Adipocyte (in vitro differentiated cells): ENCODE data around the gene MYO15B.
"Not testable (repeated sequence)": the region's sequence is repeated elsewhere in the genome, so short reads cannot be mapped to it uniquely, and the experiment has no call there.

Experiments
- DNase-seq: peaks from one replicate; pipeline ENCODE4 v3.0.0-alpha.2; 2015; ENCODE audit warnings: low read depth
- H3K27me3 ChIP-seq: replicated peaks from 2 replicates; pipeline ENCODE4 v1.7.0; 2013; ENCODE audit warnings: mild to moderate bottlenecking, low read length, moderate library complexity; ENCODE audit not compliant: control insufficient read depth, insufficient read depth
- H3K36me3 ChIP-seq: 2 replicates; pipeline ENCODE4 v1.7.0; 2013; ENCODE audit warnings: low read length, mild to moderate bottlenecking, moderate library complexity; ENCODE audit not compliant: control insufficient read depth, insufficient read depth, severe bottlenecking
- H3K4me1 ChIP-seq: 2 replicates; pipeline ENCODE4 v1.7.0; 2013; ENCODE audit warnings: mild to moderate bottlenecking, low read length, moderate library complexity; ENCODE audit not compliant: control insufficient read depth, insufficient read depth
- H3K4me3 ChIP-seq: 2 replicates; pipeline ENCODE4 v1.7.0; 2013; ENCODE audit warnings: mild to moderate bottlenecking, low read length, moderate library complexity
- H3K9ac ChIP-seq: 2 replicates; pipeline ENCODE4 v1.7.0; 2013; ENCODE audit warnings: mild to moderate bottlenecking, low read length, moderate library complexity
- H3K9me3 ChIP-seq: 2 replicates; pipeline ENCODE4 v1.7.0; 2013; ENCODE audit warnings: mild to moderate bottlenecking, low read length, moderate library complexity; ENCODE audit not compliant: control insufficient read depth

MYO15B gene

GRCh38 chr17:75584849-75585175 lies 2.8 kb upstream of the MYO15B start:
- H3K9me3 ChIP-seq = peaks cover 7% of the 10 kb centered on the region
- H3K4me1 ChIP-seq = no peaks in the 10 kb centered on the region
- H3K4me3 ChIP-seq = no peak overlapping the region
- H3K36me3 ChIP-seq = no peaks in the 10 kb centered on the region
- DNase-seq = no peak
- H3K27me3 ChIP-seq = peaks cover 14% of the 10 kb centered on the region
- no peak overlapping the region for H3K9ac ChIP-seq

GRCh38 chr17:75588596-75589011 lies 1.0 kb downstream of the MYO15B start:
- no peaks in the 10 kb centered on the region for H3K36me3 ChIP-seq
- DNase-seq = no peak

GRCh38 chr17:75589012-75589918 lies 1.7 kb downstream of the MYO15B start:
- H3K27me3 ChIP-seq = peaks cover 13% of the 10 kb centered on the region
- H3K4me1 ChIP-seq = no peaks in the 10 kb centered on the region
- peaks cover 7% of the 10 kb centered on the region for H3K9me3 ChIP-seq
- no peaks in the 10 kb centered on the region for H3K36me3 ChIP-seq
- peak overlapping the region; percentile 42 for H3K9ac ChIP-seq
- DNase-seq = peak; percentile 93
- peak overlapping the region; percentile 52 for H3K4me3 ChIP-seq

More at GRCh38 chr17:75588596-75589011, 1.0 kb downstream of the MYO15B start:
- peaks cover 7% of the 10 kb centered on the region for H3K9me3 ChIP-seq
- H3K27me3 ChIP-seq = peaks cover 8% of the 10 kb centered on the region
- no peaks in the 10 kb centered on the region for H3K4me1 ChIP-seq
- H3K4me3 ChIP-seq = peak overlapping the region; percentile 52
- H3K9ac ChIP-seq = peak overlapping the region; percentile 42

- no peak overlapping the region for H3K9ac ChIP-seq
- H3K36me3 ChIP-seq = no peaks in the 10 kb centered on the region
- DNase-seq = no peak
- no peaks in the 10 kb centered on the region for H3K4me1 ChIP-seq
- H3K4me3 ChIP-seq = no peak overlapping the region
- H3K27me3 ChIP-seq = peaks cover 19% of the 10 kb centered on the region
- H3K9me3 ChIP-seq = peaks cover 7% of the 10 kb centered on the region
These were observed 2.3 kb downstream of the MYO15B start for GRCh38 chr17:75589919-75590303.

- Histone ChIP-seq H3K4me1 (no peaks in the 10 kb centered on the region), H3K27me3 (peaks cover 19% of the 10 kb centered on the region), H3K9ac (no peak overlapping the region), H3K4me3 (no peak overlapping the region), H3K9me3 (peaks cover 7% of the 10 kb centered on the region), H3K36me3 (no peaks in the 10 kb centered on the region)
- DNase-seq = no peak
These were observed 2.7 kb downstream of the MYO15B start for GRCh38 chr17:75590314-75590761.

GRCh38 chr17:75590849-75591721 lies 3.5 kb downstream of the MYO15B start:
- Histone ChIP-seq H3K4me1 (no peaks in the 10 kb centered on the region), H3K36me3 (no peaks in the 10 kb centered on the region), H3K27me3 (peaks cover 19% of the 10 kb centered on the region), H3K4me3 (no peak overlapping the region), H3K9ac (no peak overlapping the region), H3K9me3 (peaks cover under 1% of the 10 kb centered on the region)
- DNase-seq = no peak

GRCh38 chr17:75591722-75592302 lies 4.2 kb downstream of the MYO15B start:
- Histone ChIP-seq H3K27me3 (peaks cover 19% of the 10 kb centered on the region), H3K9me3 (no peaks in the 10 kb centered on the region), H3K9ac (no peak overlapping the region), H3K4me1 (no peaks in the 10 kb centered on the region), H3K4me3 (no peak overlapping the region), H3K36me3 (no peaks in the 10 kb centered on the region)
- no peak for DNase-seq

- no peaks in the 10 kb centered on the region for H3K9me3 ChIP-seq
- H3K36me3 ChIP-seq = no peaks in the 10 kb centered on the region
- no peaks in the 10 kb centered on the region for H3K4me1 ChIP-seq
- no peak overlapping the region for H3K9ac ChIP-seq
- peaks cover 16% of the 10 kb centered on the region for H3K27me3 ChIP-seq
- no peak for DNase-seq
- no peak overlapping the region for H3K4me3 ChIP-seq
These were observed 4.9 kb downstream of the MYO15B start for GRCh38 chr17:75592348-75593020.

- H3K36me3 ChIP-seq, H3K9me3 ChIP-seq, H3K4me1 ChIP-seq, H3K4me3 ChIP-seq, DNase-seq, H3K9ac ChIP-seq: not testable (repeated sequence)
- peaks cover 11% of the 10 kb centered on the region for H3K27me3 ChIP-seq
These were observed 5.8 kb downstream of the MYO15B start for GRCh38 chr17:75593430-75593829.

- H3K9ac ChIP-seq = no peak overlapping the region
- DNase-seq = no peak
- no peaks in the 10 kb centered on the region for H3K9me3 ChIP-seq
- no peaks in the 10 kb centered on the region for H3K36me3 ChIP-seq
- H3K4me1 ChIP-seq = no peaks in the 10 kb centered on the region
- H3K4me3 ChIP-seq = no peak overlapping the region
- peaks cover 11% of the 10 kb centered on the region for H3K27me3 ChIP-seq
These were observed 7.1 kb downstream of the MYO15B start for GRCh38 chr17:75594499-75595283.
